CD14-positive monocyte (primary cell): Measurements from ENCODE around the gene RPTOR. TPM values are rescaled to one million over a fixed set of nuclear protein-coding genes. Genes with fewer than 3 reads are reported as not detected.

Experiments
- DNase-seq, 3 donors: peaks; one replicate each; pipeline ENCODE4 v3.0.0-alpha.2; 2011 to 2022
- H2AFZ ChIP-seq: 2 replicates; pipeline ENCODE4 v1.6.0; 2012; ENCODE audit warnings: mild to moderate bottlenecking, low read depth, low read length, inconsistent platforms; ENCODE audit not compliant: insufficient read depth, poor library complexity, severe bottlenecking
- H3K27ac ChIP-seq, 2 donors: 1 replicate in 1 of 2; 2 replicates in 1 of 2; pipeline ENCODE4 v1.5.1; 2012 to 2013; ENCODE audit warnings: low read length in 2 of 2, control low read depth in 1 of 2, inconsistent platforms in 1 of 2, low read depth in 1 of 2, mild to moderate bottlenecking in 1 of 2
- H3K27me3 ChIP-seq, 2 donors: one replicate each; pipeline versions ENCODE4 v1.6.0 to v1.6.1; 2011 to 2013; ENCODE audit warnings: low read length in 2 of 2; ENCODE audit not compliant: control insufficient read depth in 2 of 2, insufficient read depth in 2 of 2
- H3K36me3 ChIP-seq, 2 donors: replicated peaks in 1 of 2; 1 replicate in 1 of 2; 2 replicates in 1 of 2; pipeline versions ENCODE4 v1.5.1 to v1.6.1; 2012 to 2013; ENCODE audit warnings: low read length in 2 of 2, control low read depth in 1 of 2, inconsistent platforms in 1 of 2, mild to moderate bottlenecking in 1 of 2; ENCODE audit not compliant: insufficient read depth in 2 of 2, control insufficient read depth in 1 of 2
- H3K4me1 ChIP-seq, 2 donors: 1 replicate in 1 of 2; 2 replicates in 1 of 2; pipeline versions ENCODE4 v1.5.1 to v1.6.1; 2012 to 2013; ENCODE audit warnings: low read length in 2 of 2, control low read depth in 1 of 2, inconsistent platforms in 1 of 2, mild to moderate bottlenecking in 1 of 2, moderate library complexity in 1 of 2; ENCODE audit not compliant: insufficient read depth in 2 of 2, control insufficient read depth in 1 of 2
- H3K4me2 ChIP-seq: replicated peaks from 2 replicates; pipeline ENCODE3; 2012; ENCODE audit warnings: low read length, moderate library complexity, mild to moderate bottlenecking; ENCODE audit not compliant: poor library complexity, severe bottlenecking; ENCODE audit errors: extremely low read depth
- H3K4me3 ChIP-seq, 3 experiments: fragments of 200-600 bp in 1 of 3; sonication (generic) in 1 of 3; replicated peaks in 1 of 3; 1 replicate in 2 of 3; 2 replicates in 1 of 3; pipeline ENCODE4 v1.5.1; 2011 to 2013; ENCODE audit warnings: low read length in 3 of 3, mild to moderate bottlenecking in 3 of 3, control low read depth in 2 of 3, low read depth in 2 of 3, inconsistent platforms in 1 of 3, moderate library complexity in 1 of 3
- H3K79me2 ChIP-seq: 2 replicates; pipeline ENCODE4 v1.6.0; 2012; ENCODE audit warnings: mild to moderate bottlenecking, control low read depth, inconsistent platforms, low read length, moderate library complexity; ENCODE audit not compliant: insufficient read depth
- H3K9ac ChIP-seq: 2 replicates; pipeline ENCODE4 v1.6.0; 2017; ENCODE audit warnings: low read length, mild to moderate bottlenecking; ENCODE audit not compliant: insufficient read depth, poor library complexity, severe bottlenecking
- H3K9me3 ChIP-seq, 2 donors: replicated peaks in 1 of 2; 1 replicate in 1 of 2; 2 replicates in 1 of 2; pipeline versions ENCODE4 v1.5.1 to v1.6.1; 2012 to 2013; ENCODE audit warnings: low read length in 2 of 2, control low read depth in 1 of 2; ENCODE audit not compliant: control insufficient read depth in 1 of 2, insufficient read depth in 1 of 2
- H4K20me1 ChIP-seq: 2 replicates; pipeline ENCODE4 v1.6.0; 2012; ENCODE audit warnings: mild to moderate bottlenecking, low read length, control low read depth, moderate library complexity; ENCODE audit not compliant: insufficient read depth
- H3K27ac Mint-ChIP-seq, 7 donors: one replicate each; pipeline ENCODE4 v1.8.0; 2020; ENCODE audit warnings: mild to moderate bottlenecking in 7 of 7, mixed read lengths in 7 of 7, moderate library complexity in 6 of 7, inconsistent platforms in 2 of 7
- H3K27me3 Mint-ChIP-seq, 3 donors: one replicate each; pipeline ENCODE4 v1.8.0; 2021 to 2022; ENCODE audit warnings: low read depth in 3 of 3, mild to moderate bottlenecking in 3 of 3, mixed read lengths in 3 of 3, moderate library complexity in 3 of 3, inconsistent platforms in 1 of 3
- H3K36me3 Mint-ChIP-seq, 2 donors: one replicate each; pipeline ENCODE4 v1.8.0; 2020; ENCODE audit warnings: mixed read lengths in 2 of 2, inconsistent platforms in 1 of 2, mild to moderate bottlenecking in 1 of 2
- H3K4me1 Mint-ChIP-seq: one replicate; pipeline ENCODE4 v1.8.0; 2020; ENCODE audit warnings: mild to moderate bottlenecking, mixed read lengths
- H3K4me3 Mint-ChIP-seq, 2 donors: one replicate each; pipeline ENCODE4 v1.8.0; 2020; ENCODE audit warnings: mild to moderate bottlenecking in 2 of 2, mixed read lengths in 2 of 2, moderate library complexity in 1 of 2
- H3K9me3 Mint-ChIP-seq, 7 donors: one replicate each; pipeline ENCODE4 v1.8.0; 2020 to 2022; ENCODE audit warnings: mixed read lengths in 7 of 7, mild to moderate bottlenecking in 6 of 7, moderate library complexity in 6 of 7, inconsistent platforms in 2 of 7
- WGBS: methylation state at CpG from one replicate; pipeline ENCODE4 v1.1.5; 2013; ENCODE audit warnings: missing lambda C conversion rate; ENCODE audit not compliant: insufficient coverage; 5-methylcytosine and 5-hydroxymethylcytosine counted together
- intact Hi-C, 2 donors: fragments of 100-400 bp; cut with micrococcal nuclease; formaldehyde crosslinking; loops; one replicate each; pipeline versions ENCODE4 v1.15.0 to v1.15.1; 2023
- polyA plus RNA-seq, 3 donors: library from polyadenylated mRNA; depleted of rRNA in 1 of 3; unstranded in 2 of 3; stranded (reverse) in 1 of 3; fragments of 300-500 nt in 2 of 3; fragments of >200 nt in 1 of 3; fragmentation: Illumina TruSeq in 2 of 3; gene quantifications; 1 replicate in 2 of 3; 2 replicates in 1 of 3; pipeline ENCODE4 v1.2.3, GENCODE V29; 2012 to 2021
- TF ChIP-seq, protein P1 (sequence below): fragments of 200-600 bp; IDR thresholded peaks from one replicate; pipeline ENCODE4 v1.8.0; 2022; ENCODE audit warnings: antibody characterized with exemption, mild to moderate bottlenecking

Gene RPTOR
- polyA plus RNA-seq, 3 donors: 1.1 to 8.7 (median 2.6) TPM

DNA sequence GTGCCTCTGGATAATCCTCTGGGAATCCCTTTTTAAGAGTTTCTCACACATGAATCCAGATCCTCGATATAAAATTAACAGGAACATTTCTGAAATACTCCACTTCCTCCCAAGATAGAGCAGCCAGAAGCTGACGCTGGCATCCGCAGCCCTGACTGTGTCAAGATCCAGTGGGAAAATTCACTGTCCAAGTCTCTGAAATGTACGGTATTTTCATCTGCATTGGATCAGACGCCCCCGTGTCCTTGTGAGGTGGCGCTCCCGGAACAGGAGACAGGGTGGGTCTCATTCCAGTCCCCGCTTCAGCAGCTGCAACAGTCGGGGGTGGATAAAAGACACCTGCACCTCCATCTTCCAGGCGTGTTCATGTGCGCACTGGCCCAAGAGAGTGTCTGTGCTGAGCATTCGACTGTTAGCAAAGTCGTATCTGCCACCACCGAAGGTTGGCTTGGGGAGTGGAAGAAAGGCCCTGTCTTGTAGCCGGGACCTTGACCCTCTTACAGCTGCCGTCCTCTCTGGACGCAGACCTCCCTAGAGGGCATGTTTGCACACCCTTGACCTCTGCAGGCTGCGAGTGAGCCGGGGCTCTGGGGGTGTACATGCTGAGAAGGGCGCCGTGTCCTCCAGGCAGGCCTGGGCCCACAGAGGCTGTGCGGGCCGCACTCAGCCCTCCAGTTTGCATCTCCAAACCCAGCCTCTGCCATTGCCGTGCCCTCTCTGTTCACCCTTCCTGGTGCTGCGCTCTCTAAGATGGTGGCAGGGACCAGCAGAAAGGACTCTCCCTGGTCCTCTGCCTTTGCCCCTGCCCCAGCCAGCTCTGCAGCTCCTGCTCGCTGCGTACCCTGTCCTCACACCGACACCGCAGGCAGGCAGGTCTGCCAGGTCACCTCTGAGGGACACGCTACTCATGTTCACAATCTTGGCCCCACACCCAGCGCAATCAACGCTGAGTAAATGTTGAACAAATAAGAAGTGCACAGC lies 375.0 kb downstream of the RPTOR start:
- peak overlapping the region in 1 of 7 donors; percentile 76 for H3K27ac Mint-ChIP-seq
- TF ChIP-seq, protein P1, sequence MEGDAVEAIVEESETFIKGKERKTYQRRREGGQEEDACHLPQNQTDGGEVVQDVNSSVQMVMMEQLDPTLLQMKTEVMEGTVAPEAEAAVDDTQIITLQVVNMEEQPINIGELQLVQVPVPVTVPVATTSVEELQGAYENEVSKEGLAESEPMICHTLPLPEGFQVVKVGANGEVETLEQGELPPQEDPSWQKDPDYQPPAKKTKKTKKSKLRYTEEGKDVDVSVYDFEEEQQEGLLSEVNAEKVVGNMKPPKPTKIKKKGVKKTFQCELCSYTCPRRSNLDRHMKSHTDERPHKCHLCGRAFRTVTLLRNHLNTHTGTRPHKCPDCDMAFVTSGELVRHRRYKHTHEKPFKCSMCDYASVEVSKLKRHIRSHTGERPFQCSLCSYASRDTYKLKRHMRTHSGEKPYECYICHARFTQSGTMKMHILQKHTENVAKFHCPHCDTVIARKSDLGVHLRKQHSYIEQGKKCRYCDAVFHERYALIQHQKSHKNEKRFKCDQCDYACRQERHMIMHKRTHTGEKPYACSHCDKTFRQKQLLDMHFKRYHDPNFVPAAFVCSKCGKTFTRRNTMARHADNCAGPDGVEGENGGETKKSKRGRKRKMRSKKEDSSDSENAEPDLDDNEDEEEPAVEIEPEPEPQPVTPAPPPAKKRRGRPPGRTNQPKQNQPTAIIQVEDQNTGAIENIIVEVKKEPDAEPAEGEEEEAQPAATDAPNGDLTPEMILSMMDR: no peak
- H3K4me1 Mint-ChIP-seq: no peaks in the 10 kb centered on the region
- no peak overlapping the region for H3K4me3 ChIP-seq
- WGBS: 98% methylated on average over 24 of the region's 33 CpGs
- H3K9me3 ChIP-seq: peaks cover 0 to 8% of the 10 kb centered on the region in 2 donors
- H3K27ac ChIP-seq: no peak overlapping the region
- no peaks in the 10 kb centered on the region for H3K27me3 ChIP-seq
- no peaks in the 10 kb centered on the region for H3K79me2 ChIP-seq
- H3K4me1 ChIP-seq: no peaks in the 10 kb centered on the region
- no peak overlapping the region for H3K4me3 Mint-ChIP-seq
- H3K36me3 ChIP-seq: peaks cover 19 to 52% of the 10 kb centered on the region in 2 donors
- H2AFZ ChIP-seq: no peak overlapping the region
- no peaks in the 10 kb centered on the region for H4K20me1 ChIP-seq
- DNase-seq: no peak
- no peaks in the 10 kb centered on the region for H3K27me3 Mint-ChIP-seq
- no peak overlapping the region for H3K9ac ChIP-seq
- H3K36me3 Mint-ChIP-seq: peaks cover 27 to 56% of the 10 kb centered on the region in 2 donors
- no peak overlapping the region for H3K4me2 ChIP-seq
- intact Hi-C loops: no loop called here
- peaks cover 0 to 7% (median 5%) of the 10 kb centered on the region in 7 donors for H3K9me3 Mint-ChIP-seq

DNA sequence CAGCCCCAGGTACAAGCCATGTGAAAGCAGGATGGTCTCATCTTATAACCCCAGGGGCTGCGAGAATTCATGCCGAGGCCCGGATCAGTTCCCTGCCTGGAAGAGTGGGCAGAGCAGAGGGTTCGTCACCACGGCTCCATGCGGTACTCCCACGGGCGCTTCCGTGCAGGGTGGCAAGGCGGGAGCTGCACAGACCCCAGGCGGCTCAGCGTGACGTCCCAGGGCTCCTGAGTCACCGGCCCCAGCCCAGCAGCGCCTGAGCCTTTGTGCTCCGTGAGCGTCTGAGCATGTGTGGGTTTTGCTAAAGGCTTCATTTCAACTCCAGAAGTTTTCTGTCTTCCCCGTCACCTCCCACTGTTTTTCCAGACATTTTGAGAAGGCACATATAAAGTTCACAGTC lies 375.8 kb downstream of the RPTOR start:
- Mint-ChIP-seq H3K27ac (no peak overlapping the region), H3K4me3 (no peak overlapping the region), H3K27me3 (peaks cover 0 to 2% (median 0%) of the 10 kb centered on the region in 3 donors), H3K36me3 (peaks cover 35 to 60% of the 10 kb centered on the region in 2 donors), H3K9me3 (peaks cover 0 to 2% (median 0%) of the 10 kb centered on the region in 7 donors), H3K4me1 (no peaks in the 10 kb centered on the region)
- no peak overlapping the region for H2AFZ ChIP-seq
- intact Hi-C loops: no loop called here
- peaks cover 26 to 56% of the 10 kb centered on the region in 2 donors for H3K36me3 ChIP-seq
- WGBS: 99% methylated on average over 16 of the region's 18 CpGs
- H3K4me1 ChIP-seq: no peaks in the 10 kb centered on the region
- no peak for DNase-seq
- TF ChIP-seq, protein P1: no peak
- H3K4me2 ChIP-seq: no peak overlapping the region
- H3K9ac ChIP-seq: no peak overlapping the region
- H3K79me2 ChIP-seq: no peaks in the 10 kb centered on the region
- H3K4me3 ChIP-seq: no peak overlapping the region
- H3K9me3 ChIP-seq: peaks cover 0 to 3% of the 10 kb centered on the region in 2 donors
- no peak overlapping the region for H3K27ac ChIP-seq
- no peaks in the 10 kb centered on the region for H4K20me1 ChIP-seq
- no peaks in the 10 kb centered on the region for H3K27me3 ChIP-seq
